ENCODE measurements around the gene CSRNP3.

- TF ChIP-seq CTCF (IDR thresholded peaks at IDR 0.05; ENCODE audit: poor library complexity) (no peak), EZH2 (IDR thresholded peaks at IDR 0.05; ENCODE audit: borderline replicate concordance) (no peak), EZH2phosphoT487 (IDR thresholded peaks at IDR 0.05; ENCODE audit: low read depth, severe bottlenecking, unreplicated experiment) (no peak)
These were observed 222.1 kb downstream of the CSRNP3 start for GRCh38 chr2:165691615-165692014.

Measured in hepatocyte (in vitro differentiated cells).